GM12801 (cell line): ENCODE results near the gene UBL7.

Experiments
- TF ChIP-seq, protein P1 (sequence below): IDR thresholded peaks from one replicate; pipeline ENCODE4 v1.5.1; 2011; ENCODE audit warnings: control low read depth; ENCODE audit not compliant: insufficient read length; ENCODE audit errors: extremely low read depth

The UBL7 gene

GRCh38 chr15:74449643-74450205 lies 11.2 kb downstream of the UBL7 start:
- TF ChIP-seq, protein P1, sequence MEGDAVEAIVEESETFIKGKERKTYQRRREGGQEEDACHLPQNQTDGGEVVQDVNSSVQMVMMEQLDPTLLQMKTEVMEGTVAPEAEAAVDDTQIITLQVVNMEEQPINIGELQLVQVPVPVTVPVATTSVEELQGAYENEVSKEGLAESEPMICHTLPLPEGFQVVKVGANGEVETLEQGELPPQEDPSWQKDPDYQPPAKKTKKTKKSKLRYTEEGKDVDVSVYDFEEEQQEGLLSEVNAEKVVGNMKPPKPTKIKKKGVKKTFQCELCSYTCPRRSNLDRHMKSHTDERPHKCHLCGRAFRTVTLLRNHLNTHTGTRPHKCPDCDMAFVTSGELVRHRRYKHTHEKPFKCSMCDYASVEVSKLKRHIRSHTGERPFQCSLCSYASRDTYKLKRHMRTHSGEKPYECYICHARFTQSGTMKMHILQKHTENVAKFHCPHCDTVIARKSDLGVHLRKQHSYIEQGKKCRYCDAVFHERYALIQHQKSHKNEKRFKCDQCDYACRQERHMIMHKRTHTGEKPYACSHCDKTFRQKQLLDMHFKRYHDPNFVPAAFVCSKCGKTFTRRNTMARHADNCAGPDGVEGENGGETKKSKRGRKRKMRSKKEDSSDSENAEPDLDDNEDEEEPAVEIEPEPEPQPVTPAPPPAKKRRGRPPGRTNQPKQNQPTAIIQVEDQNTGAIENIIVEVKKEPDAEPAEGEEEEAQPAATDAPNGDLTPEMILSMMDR, result no peak

GRCh38 chr15:74449095-74449494 lies 11.9 kb downstream of the UBL7 start:
- TF ChIP-seq, protein P1, result no peak

DNA sequence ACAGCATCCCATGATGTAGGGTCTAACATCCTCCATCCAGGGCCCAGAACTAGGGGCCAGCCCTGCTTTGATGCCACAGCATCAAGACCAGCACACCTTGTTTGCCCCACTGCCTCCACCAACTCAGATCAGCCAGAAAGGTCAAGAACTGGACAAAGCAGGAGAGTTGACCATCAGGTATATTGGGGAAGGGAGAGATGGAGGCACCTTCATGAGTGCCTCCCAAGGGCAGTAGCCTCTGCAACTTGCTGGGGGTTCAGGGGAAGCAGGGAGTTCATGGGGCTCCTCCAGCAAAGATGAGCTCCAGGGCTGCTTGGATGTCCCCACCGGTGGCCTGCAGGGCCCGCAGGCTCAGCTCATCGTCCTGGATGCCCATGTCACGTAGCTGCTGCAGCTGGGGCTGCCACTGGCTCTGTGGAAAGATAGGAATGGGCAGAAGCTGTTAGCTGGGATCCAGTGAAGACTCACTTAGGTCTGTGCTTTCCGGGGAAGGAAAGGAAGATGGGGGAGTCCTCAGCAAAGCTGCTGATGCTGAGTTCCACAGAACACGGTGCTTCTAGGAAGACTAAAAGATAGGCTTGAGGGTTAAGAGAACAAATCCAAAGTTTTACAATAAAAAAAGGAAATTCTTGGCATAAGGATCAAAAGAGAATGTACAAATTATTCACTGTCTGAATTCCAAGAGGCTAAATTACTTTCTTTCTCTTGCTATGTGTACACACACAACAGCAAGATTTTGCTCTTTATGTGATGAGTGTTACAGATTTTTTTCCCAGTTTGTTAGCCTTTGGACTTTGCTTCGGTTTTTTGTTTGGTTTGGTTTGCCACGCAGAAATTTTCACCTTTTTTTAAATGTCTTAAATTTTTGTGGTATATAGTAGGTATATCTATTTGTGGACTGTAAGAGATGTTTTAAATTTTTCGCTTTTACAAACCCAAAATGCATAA lies 14.9 kb downstream of the UBL7 start:
- TF ChIP-seq, protein P1, result no peak

GRCh38 chr15:74444106-74445062 lies 16.6 kb downstream of the UBL7 start:
- TF ChIP-seq, protein P1, result no peak

- TF ChIP-seq, protein P1, result no peak
Measured at GRCh38 chr15:74443100-74443909, 17.7 kb downstream of the UBL7 start.

GRCh38 chr15:74442604-74443003 lies 18.4 kb downstream of the UBL7 start:
- TF ChIP-seq, protein P1, result no peak
